Retinal pigment epithelial cell (primary cell): ENCODE data around the gene GATB.
A peak's percentile ranks its signal among the peaks of the same experiment; 100 is the strongest.

ENCODE experiments used
- DNase-seq: peaks from one replicate; pipeline ENCODE4 v3.0.0-alpha.2; 2010; ENCODE audit warnings: low read depth
- H3K4me3 ChIP-seq: 2 replicates; pipeline ENCODE4 v1.5.1; 2011; ENCODE audit warnings: mild to moderate bottlenecking, low read length, control low read depth, moderate library complexity
- TF ChIP-seq, protein P1 (sequence below): conservative IDR thresholded peaks from 2 replicates; pipeline ENCODE4 v1.5.1; 2011; ENCODE audit warnings: low read depth, low read length, control low read depth, inconsistent platforms

The GATB gene

DNA sequence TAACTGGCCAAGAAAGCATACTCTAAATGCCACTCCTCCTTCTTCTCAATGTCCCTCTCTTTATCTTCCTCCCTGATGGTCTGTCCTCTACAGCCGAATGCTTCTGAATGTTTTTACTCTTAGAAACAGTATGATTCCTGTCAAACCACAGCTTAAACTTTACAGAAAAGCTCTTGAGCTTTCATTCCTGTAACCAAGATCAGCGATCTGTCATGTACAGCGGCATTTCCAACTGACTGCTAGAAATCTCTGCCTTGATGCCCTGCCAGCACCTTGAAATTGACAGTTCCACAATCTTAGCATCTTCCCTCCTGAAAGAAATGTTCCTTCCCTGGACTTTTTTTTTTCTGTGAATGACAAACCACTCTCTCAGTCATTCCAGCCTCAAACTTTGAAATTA lies 11.5 kb upstream of the GATB start:
- TF ChIP-seq, protein P1, sequence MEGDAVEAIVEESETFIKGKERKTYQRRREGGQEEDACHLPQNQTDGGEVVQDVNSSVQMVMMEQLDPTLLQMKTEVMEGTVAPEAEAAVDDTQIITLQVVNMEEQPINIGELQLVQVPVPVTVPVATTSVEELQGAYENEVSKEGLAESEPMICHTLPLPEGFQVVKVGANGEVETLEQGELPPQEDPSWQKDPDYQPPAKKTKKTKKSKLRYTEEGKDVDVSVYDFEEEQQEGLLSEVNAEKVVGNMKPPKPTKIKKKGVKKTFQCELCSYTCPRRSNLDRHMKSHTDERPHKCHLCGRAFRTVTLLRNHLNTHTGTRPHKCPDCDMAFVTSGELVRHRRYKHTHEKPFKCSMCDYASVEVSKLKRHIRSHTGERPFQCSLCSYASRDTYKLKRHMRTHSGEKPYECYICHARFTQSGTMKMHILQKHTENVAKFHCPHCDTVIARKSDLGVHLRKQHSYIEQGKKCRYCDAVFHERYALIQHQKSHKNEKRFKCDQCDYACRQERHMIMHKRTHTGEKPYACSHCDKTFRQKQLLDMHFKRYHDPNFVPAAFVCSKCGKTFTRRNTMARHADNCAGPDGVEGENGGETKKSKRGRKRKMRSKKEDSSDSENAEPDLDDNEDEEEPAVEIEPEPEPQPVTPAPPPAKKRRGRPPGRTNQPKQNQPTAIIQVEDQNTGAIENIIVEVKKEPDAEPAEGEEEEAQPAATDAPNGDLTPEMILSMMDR, result no peak
- H3K4me3 ChIP-seq, result no peak overlapping the region
- DNase-seq, result no peak

DNA sequence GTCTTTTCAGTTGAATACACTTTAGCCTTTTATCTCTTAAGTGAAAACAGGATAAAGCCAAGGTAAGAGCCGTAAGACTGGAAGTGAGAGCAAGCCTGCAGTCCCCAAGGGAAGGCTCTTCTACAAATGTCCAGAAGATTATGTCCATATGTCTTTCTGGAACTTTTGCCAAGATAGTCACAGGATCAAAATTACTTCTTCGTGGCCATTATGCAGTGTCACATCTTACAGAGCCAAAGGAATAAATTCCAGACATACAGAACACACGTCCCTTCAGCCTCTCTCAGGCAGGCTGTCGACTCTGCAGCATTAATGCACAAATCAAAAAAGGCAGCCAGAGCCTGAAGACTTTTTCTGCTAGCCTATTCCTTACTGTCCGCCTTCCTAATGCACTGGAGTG lies 10.9 kb upstream of the GATB start:
- no peak for DNase-seq
- no peak overlapping the region for H3K4me3 ChIP-seq
- TF ChIP-seq, protein P1, result no peak

DNA sequence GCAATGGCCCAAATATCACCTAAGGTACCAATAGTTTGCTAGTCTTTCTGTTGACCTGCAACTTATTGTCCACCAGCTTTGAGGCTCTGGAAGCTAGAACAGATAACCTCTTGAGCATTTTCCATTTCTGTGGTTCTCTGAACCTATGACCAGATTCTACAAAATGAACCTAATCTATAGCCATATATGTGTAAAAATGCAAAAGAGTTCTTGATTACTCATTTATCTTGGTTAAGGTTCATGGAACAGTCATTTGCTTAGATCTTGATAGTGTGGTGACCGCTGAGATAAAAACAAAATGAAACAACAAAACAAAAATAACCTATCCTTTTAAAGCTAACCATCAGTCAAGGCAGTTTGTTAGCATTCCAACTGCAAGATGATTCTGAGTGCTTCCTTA lies 9.3 kb upstream of the GATB start:
- DNase-seq, result no peak
- no peak overlapping the region for H3K4me3 ChIP-seq
- TF ChIP-seq, protein P1, result no peak

GRCh38 chr4:151768835-151769234 lies 8.0 kb upstream of the GATB start:
- DNase-seq, result no peak
- TF ChIP-seq, protein P1, result no peak
- no peak overlapping the region for H3K4me3 ChIP-seq

- TF ChIP-seq, protein P1, result peak; percentile 16
These were observed 5.9 kb upstream of the GATB start for GRCh38 chr4:151766691-151767090.

GRCh38 chr4:151760002-151760401 lies 805 bp downstream of the GATB start:
- H3K4me3 ChIP-seq, result peak overlapping the region; percentile 95
- DNase-seq, result no peak
- TF ChIP-seq, protein P1, result no peak

More at GRCh38 chr4:151766691-151767090, 5.9 kb upstream of the GATB start:
- H3K4me3 ChIP-seq, result no peak overlapping the region
- no peak for DNase-seq

DNA sequence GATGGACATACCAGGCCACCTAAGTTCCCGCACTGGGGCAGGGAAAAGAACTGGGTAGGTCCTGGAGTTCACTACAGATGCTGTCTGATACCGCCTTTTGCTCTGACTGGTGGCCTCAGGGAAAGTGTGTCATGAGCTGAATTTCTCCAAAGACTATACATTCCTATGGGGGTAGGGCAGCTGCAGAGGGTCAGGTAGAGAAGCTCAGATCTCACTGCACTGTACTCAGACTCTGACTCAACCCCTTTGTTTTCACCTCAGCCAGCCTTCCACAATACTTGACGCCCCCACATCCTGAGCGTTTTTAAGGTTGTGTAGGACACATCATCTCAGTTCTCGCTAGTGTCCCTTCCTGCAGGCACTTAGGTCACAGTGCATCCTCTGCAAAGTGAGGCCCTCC lies 7.8 kb downstream of the GATB start:
- no peak overlapping the region for H3K4me3 ChIP-seq
- TF ChIP-seq, protein P1, result no peak
- no peak for DNase-seq
